Measurements from ENCODE around the gene TMEM38A. TPM values are rescaled to one million over a fixed set of nuclear protein-coding genes. Genes with fewer than 3 reads are reported as not detected.
"Not testable (repeated sequence)": the region's sequence is repeated elsewhere in the genome, so short reads cannot be mapped to it uniquely, and the experiment has no call there.

Gene TMEM38A
- total RNA-seq, 1 donor from 2014 or later, result 2.2 TPM

DNA sequence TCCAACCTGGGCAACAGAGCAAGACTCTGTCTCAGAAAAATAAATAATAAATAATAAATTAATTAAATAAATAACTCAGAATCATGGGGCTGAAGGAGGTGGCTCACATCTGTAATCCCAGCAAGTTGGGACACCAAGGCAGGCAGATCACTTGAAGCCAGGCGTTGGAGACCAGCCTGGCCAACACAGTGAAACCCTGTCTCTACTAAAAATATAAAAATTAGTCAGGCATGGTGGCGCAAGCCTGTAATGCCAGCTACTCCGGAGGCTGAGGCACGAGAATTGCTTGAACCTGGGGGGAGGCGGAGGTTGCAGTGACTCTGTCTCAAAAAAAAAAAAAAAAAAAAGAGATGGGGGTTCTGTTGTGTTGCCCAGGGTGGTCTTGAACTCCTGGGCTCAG, 7.2 kb downstream of the TMEM38A start:
- Histone ChIP-seq H3K27ac (ENCODE audit: low read depth, low read length) (no peak overlapping the region), H3K4me1 (ENCODE audit: insufficient read depth, low read length) (no peaks in the 10 kb centered on the region), H3K79me2 (ENCODE audit: insufficient read depth, low read length) (no peaks in the 10 kb centered on the region), H3K4me3 (ENCODE audit: insufficient read depth, low read depth, low read length) (no peak overlapping the region), H4K20me1 (ENCODE audit: insufficient read depth, low read length) (no peaks in the 10 kb centered on the region), H3K9ac (ENCODE audit: low read length) (no peak overlapping the region), H3K27me3 (ENCODE audit: insufficient read depth, low read length) (no peaks in the 10 kb centered on the region), H2AFZ (ENCODE audit: low read depth, low read length) (no peak overlapping the region), H3K4me2 (ENCODE audit: low read length) (no peak overlapping the region), H3K36me3 (ENCODE audit: insufficient read depth, low read length) (no peaks in the 10 kb centered on the region), H3K9me3 (ENCODE audit: insufficient read depth, low read depth, low read length) (no peaks in the 10 kb centered on the region)
- no peaks in the 10 kb centered on the region for H3K4me1 Mint-ChIP-seq (ENCODE audit: low read depth, unreplicated experiment)
- TF ChIP-seq, protein P1, sequence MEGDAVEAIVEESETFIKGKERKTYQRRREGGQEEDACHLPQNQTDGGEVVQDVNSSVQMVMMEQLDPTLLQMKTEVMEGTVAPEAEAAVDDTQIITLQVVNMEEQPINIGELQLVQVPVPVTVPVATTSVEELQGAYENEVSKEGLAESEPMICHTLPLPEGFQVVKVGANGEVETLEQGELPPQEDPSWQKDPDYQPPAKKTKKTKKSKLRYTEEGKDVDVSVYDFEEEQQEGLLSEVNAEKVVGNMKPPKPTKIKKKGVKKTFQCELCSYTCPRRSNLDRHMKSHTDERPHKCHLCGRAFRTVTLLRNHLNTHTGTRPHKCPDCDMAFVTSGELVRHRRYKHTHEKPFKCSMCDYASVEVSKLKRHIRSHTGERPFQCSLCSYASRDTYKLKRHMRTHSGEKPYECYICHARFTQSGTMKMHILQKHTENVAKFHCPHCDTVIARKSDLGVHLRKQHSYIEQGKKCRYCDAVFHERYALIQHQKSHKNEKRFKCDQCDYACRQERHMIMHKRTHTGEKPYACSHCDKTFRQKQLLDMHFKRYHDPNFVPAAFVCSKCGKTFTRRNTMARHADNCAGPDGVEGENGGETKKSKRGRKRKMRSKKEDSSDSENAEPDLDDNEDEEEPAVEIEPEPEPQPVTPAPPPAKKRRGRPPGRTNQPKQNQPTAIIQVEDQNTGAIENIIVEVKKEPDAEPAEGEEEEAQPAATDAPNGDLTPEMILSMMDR (IDR thresholded peaks at IDR 0.05; ENCODE audit: insufficient read depth, low read depth, low read length), result no peak
- TF ChIP-seq EZH2 (IDR thresholded peaks at IDR 0.05; ENCODE audit: insufficient read depth, low read length), result no peak
- no peaks in the 10 kb centered on the region for H3K27me3 Mint-ChIP-seq (ENCODE audit: low read depth, unreplicated experiment)
- no peaks in the 10 kb centered on the region for H3K36me3 Mint-ChIP-seq (ENCODE audit: low read depth, unreplicated experiment)
- no peak overlapping the region for H3K27ac Mint-ChIP-seq (ENCODE audit: unreplicated experiment)
- no peaks in the 10 kb centered on the region for H3K9me3 Mint-ChIP-seq (ENCODE audit: unreplicated experiment)
- no peak overlapping the region for H3K4me3 Mint-ChIP-seq (ENCODE audit: unreplicated experiment)
- FAIRE-seq, result no peak
- no peak for DNase-seq (ENCODE audit: low read depth)

GRCh38 chr19:16668702-16669101, 7.8 kb downstream of the TMEM38A start:
- not testable (repeated sequence) for H3K79me2 ChIP-seq (ENCODE audit: insufficient read depth, low read length); H3K4me3 ChIP-seq (ENCODE audit: insufficient read depth, low read depth, low read length); H3K4me3 Mint-ChIP-seq (ENCODE audit: unreplicated experiment); FAIRE-seq; H3K4me1 Mint-ChIP-seq (ENCODE audit: low read depth, unreplicated experiment); H3K36me3 ChIP-seq (ENCODE audit: insufficient read depth, low read length); H3K9me3 ChIP-seq (ENCODE audit: insufficient read depth, low read depth, low read length); H3K4me1 ChIP-seq (ENCODE audit: insufficient read depth, low read length); H3K36me3 Mint-ChIP-seq (ENCODE audit: low read depth, unreplicated experiment); H4K20me1 ChIP-seq (ENCODE audit: insufficient read depth, low read length); H3K27ac Mint-ChIP-seq (ENCODE audit: unreplicated experiment); H3K9ac ChIP-seq (ENCODE audit: low read length); H3K27ac ChIP-seq (ENCODE audit: low read depth, low read length); H3K4me2 ChIP-seq (ENCODE audit: low read length); H2AFZ ChIP-seq (ENCODE audit: low read depth, low read length); H3K27me3 ChIP-seq (ENCODE audit: insufficient read depth, low read length); H3K9me3 Mint-ChIP-seq (ENCODE audit: unreplicated experiment); H3K27me3 Mint-ChIP-seq (ENCODE audit: low read depth, unreplicated experiment); DNase-seq (ENCODE audit: low read depth)

DNA sequence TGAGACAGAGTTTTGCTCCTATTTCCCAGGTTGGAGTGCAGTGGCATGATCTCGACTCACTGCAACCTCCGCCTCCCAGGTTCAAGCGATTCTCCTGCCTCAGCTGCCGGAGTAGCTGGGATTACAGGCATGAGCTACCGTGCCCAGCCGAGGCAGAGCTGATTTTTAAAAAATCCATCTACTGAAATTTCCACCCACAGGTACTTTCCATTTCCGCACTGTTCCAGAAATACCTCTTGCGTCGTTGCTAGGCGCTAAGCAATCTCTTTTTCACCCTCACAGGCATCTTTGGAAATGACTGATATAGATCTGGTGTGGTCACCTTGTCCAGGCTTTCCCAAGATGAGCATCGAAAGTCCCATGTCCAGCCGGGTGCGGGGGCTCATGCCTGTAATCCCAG, 9.4 kb downstream of the TMEM38A start:
- Histone ChIP-seq H3K4me1 (ENCODE audit: insufficient read depth, low read length) (no peaks in the 10 kb centered on the region), H2AFZ (ENCODE audit: low read depth, low read length) (no peak overlapping the region), H3K27ac (ENCODE audit: low read depth, low read length) (no peak overlapping the region), H3K36me3 (ENCODE audit: insufficient read depth, low read length) (no peaks in the 10 kb centered on the region), H3K79me2 (ENCODE audit: insufficient read depth, low read length) (no peaks in the 10 kb centered on the region), H3K9me3 (ENCODE audit: insufficient read depth, low read depth, low read length) (no peaks in the 10 kb centered on the region), H4K20me1 (ENCODE audit: insufficient read depth, low read length) (no peaks in the 10 kb centered on the region), H3K27me3 (ENCODE audit: insufficient read depth, low read length) (no peaks in the 10 kb centered on the region), H3K4me3 (ENCODE audit: insufficient read depth, low read depth, low read length) (no peak overlapping the region), H3K4me2 (ENCODE audit: low read length) (no peak overlapping the region), H3K9ac (ENCODE audit: low read length) (no peak overlapping the region)
- no peak for DNase-seq (ENCODE audit: low read depth)
- H3K36me3 Mint-ChIP-seq (ENCODE audit: low read depth, unreplicated experiment), result no peaks in the 10 kb centered on the region
- no peaks in the 10 kb centered on the region for H3K9me3 Mint-ChIP-seq (ENCODE audit: unreplicated experiment)
- H3K27ac Mint-ChIP-seq (ENCODE audit: unreplicated experiment), result no peak overlapping the region
- no peak for TF ChIP-seq EZH2 (IDR thresholded peaks at IDR 0.05; ENCODE audit: insufficient read depth, low read length)
- TF ChIP-seq, protein P1 (IDR thresholded peaks at IDR 0.05; ENCODE audit: insufficient read depth, low read depth, low read length), result no peak
- H3K27me3 Mint-ChIP-seq (ENCODE audit: low read depth, unreplicated experiment), result no peaks in the 10 kb centered on the region
- H3K4me3 Mint-ChIP-seq (ENCODE audit: unreplicated experiment), result no peak overlapping the region
- H3K4me1 Mint-ChIP-seq (ENCODE audit: low read depth, unreplicated experiment), result no peaks in the 10 kb centered on the region
- FAIRE-seq, result no peak
